Activated CD4-positive, alpha-beta T cell treated with anti-CD3 and anti-CD28 coated beads, Interleukin-2, amount 50 U/mL, for 48 hours (primary cell): ENCODE measurements around the gene SDC4.

Experiments used
- DNase-seq, 2 experiments: peaks; one replicate each; pipeline ENCODE4 v3.0.0-alpha.2; 2020

SDC4 gene

GRCh38 chr20:45317826-45318225 lies 30.4 kb downstream of the SDC4 start:
- DNase-seq, result no peak

GRCh38 chr20:45316150-45317080 lies 31.8 kb downstream of the SDC4 start:
- DNase-seq, result no peak

GRCh38 chr20:45315672-45316071 lies 32.6 kb downstream of the SDC4 start:
- no peak for DNase-seq

GRCh38 chr20:45313943-45314342 lies 34.3 kb downstream of the SDC4 start:
- DNase-seq, result no peak

- DNase-seq, result no peak
Measured at GRCh38 chr20:45313065-45313695, 35.0 kb downstream of the SDC4 start.

GRCh38 chr20:45312241-45312640 lies 36.0 kb downstream of the SDC4 start:
- no peak for DNase-seq

GRCh38 chr20:45311589-45312211 lies 36.5 kb downstream of the SDC4 start:
- DNase-seq, result peak; percentile 74 to 80

- no peak for DNase-seq
Measured at GRCh38 chr20:45309075-45309474, 39.1 kb downstream of the SDC4 start.

GRCh38 chr20:45308117-45308778 lies 40.0 kb downstream of the SDC4 start, which contains the start of gene MATN4:
Gene MATN4 (minus strand): TSS chr20:45308299. CDS start chr20:45305582, 2,717 bp downstream.
- no peak for DNase-seq

- no peak for DNase-seq
Measured at GRCh38 chr20:45307076-45307640, 41.1 kb downstream of the SDC4 start.

- peak; percentile 50 to 60 for DNase-seq
Measured at GRCh38 chr20:45306431-45306982, 41.7 kb downstream of the SDC4 start, which contains the start of gene RBPJL. Gene RBPJL (plus strand): TSS chr20:45306840. CDS start chr20:45306923, 83 bp downstream.

GRCh38 chr20:45305262-45305661 lies 43.0 kb downstream of the SDC4 start:
- DNase-seq, result no peak

- DNase-seq, result no peak
Measured at GRCh38 chr20:45304464-45304999, 43.7 kb downstream of the SDC4 start.

GRCh38 chr20:45303586-45304463 lies 44.4 kb downstream of the SDC4 start:
- no peak for DNase-seq

GRCh38 chr20:45301824-45302271 lies 46.4 kb downstream of the SDC4 start:
- no peak for DNase-seq

GRCh38 chr20:45300961-45301360 lies 47.3 kb downstream of the SDC4 start:
- DNase-seq, result peak; percentile 45 to 59

- no peak for DNase-seq
Measured at GRCh38 chr20:45299786-45300185, 48.4 kb downstream of the SDC4 start.

GRCh38 chr20:45297786-45298497 lies 50.3 kb downstream of the SDC4 start:
- no peak for DNase-seq

GRCh38 chr20:45294659-45295058 lies 53.6 kb downstream of the SDC4 start:
- no peak for DNase-seq

GRCh38 chr20:45294003-45294368 lies 54.2 kb downstream of the SDC4 start:
- no peak for DNase-seq
